Right lobe of liver (tissue), 4 donors: ENCODE results near the gene GRM3.

ENCODE experiments used
- POLR2A ChIP-seq: fragments of 450-650 bp; IDR thresholded peaks from one replicate; pipeline ENCODE4 v1.6.1; 2017; ENCODE audit warnings: antibody characterized with exemption, mild to moderate bottlenecking
- TF ChIP-seq, protein P1 (sequence below), 4 donors: fragments of 200-600 bp in 3 of 4; fragments of 450-650 bp in 1 of 4; IDR thresholded peaks; one replicate each; pipeline versions ENCODE4 v1.5.1 to v1.8.0; 2016 to 2022; ENCODE audit warnings: antibody characterized with exemption in 4 of 4, mild to moderate bottlenecking in 2 of 4
- donor health status: DM: no; HTN: no; CAD: no.
- donor health status: DM: no; HTN: no; CAD: no.
- donor health status: DM: no; HTN: yes; CAD: no.

DNA sequence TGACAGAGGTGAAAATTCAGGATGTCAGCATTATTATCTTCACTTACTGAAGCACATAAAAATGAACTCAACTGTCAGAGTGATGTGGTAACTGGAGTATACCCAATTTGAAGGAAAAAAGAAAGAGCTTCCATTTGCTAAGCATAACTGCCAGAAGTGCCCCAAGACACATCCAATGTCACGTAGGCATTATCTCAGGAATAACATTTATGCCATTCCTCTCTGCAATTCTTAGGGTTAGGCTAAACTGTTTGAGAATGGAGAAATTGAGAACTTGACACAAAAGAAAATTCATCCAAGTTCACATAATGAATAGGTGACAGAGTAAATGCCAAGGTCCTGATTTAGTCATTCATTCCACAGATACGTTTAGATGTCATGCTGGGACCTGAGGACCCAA lies 148.6 kb downstream of the GRM3 start:
- TF ChIP-seq, protein P1, sequence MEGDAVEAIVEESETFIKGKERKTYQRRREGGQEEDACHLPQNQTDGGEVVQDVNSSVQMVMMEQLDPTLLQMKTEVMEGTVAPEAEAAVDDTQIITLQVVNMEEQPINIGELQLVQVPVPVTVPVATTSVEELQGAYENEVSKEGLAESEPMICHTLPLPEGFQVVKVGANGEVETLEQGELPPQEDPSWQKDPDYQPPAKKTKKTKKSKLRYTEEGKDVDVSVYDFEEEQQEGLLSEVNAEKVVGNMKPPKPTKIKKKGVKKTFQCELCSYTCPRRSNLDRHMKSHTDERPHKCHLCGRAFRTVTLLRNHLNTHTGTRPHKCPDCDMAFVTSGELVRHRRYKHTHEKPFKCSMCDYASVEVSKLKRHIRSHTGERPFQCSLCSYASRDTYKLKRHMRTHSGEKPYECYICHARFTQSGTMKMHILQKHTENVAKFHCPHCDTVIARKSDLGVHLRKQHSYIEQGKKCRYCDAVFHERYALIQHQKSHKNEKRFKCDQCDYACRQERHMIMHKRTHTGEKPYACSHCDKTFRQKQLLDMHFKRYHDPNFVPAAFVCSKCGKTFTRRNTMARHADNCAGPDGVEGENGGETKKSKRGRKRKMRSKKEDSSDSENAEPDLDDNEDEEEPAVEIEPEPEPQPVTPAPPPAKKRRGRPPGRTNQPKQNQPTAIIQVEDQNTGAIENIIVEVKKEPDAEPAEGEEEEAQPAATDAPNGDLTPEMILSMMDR (IDR thresholded peaks at IDR 0.05), result no peak
- no peak for TF ChIP-seq POLR2A
